ENCODE results near the gene MT1M. TPM values are rescaled to one million over a fixed set of nuclear protein-coding genes. Genes with fewer than 3 reads are reported as not detected.

The MT1M gene
- total RNA-seq, 1 donor from 2014 or later = not detected

DNA sequence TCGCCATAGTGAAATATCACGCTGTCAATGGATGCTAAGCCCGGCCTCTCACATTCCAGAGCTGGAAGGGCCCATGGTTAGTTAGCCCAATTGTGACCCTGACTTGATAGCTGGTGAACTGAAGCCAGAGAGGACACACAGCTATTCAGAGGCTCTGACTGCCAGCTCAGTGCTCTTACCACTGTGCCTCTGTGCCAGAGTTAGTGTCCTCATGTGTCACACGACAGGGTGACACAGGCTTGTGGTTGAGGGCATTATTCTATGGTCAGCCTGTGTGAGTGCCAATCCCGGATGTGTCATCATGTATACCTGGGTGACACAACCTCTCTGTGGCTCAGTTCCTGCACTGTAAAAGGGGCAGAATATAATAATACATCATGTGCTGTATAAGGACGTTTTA is 47.4 kb downstream of the MT1M start:
- peaks cover 33% of the 10 kb centered on the region for H3K27me3 Mint-ChIP-seq (ENCODE audit: low read depth)

DNA sequence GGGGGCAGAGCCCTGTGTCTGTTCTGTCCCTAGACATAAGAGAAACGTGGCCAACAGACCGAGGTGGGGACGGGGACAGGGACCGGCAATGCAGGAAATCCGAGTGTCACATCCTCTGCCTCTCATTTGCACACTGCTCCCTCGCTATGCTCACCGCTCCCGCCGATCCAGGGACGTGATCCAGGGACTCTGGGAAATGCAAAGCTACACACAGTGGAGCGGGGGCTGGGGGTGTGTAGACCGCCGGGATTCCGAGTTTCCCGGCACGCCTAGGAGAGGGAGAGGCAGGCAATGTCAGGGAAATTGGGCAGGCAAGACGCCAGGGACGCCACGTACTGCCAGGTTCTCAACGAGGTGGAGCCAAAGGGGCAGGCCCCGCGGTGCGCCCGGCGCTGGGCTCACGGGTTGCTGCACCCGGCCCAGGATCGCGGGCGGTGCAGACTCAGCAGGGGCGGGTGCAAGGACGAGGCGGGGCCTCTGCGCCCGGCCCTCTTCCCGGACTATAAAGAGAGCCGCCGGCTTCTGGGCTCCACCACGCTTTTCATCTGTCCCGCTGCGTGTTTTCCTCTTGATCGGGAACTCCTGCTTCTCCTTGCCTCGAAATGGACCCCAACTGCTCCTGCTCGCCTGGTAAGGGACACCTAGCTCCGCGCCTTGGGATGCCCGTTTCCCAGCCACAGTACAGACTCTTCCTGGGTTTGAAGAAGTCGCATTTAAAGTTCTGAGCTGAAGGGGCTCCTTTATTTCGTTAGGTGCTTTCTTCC is 49.7 kb downstream of the MT1M start, which contains the start of gene MT1X:
TSS of gene MT1X (plus strand) at position 532 of the 764 bp plus-strand sequence. CDS start at position 603, 71 bp downstream.
- Mint-ChIP-seq H3K27me3 (ENCODE audit: low read depth) (peaks cover 14% of the 10 kb centered on the region), H3K9me3 (peaks cover 3% of the 10 kb centered on the region), H3K4me3 (peak within 1 kb of the TSS; percentile 89), H3K4me1 (peaks cover 14% of the 10 kb centered on the region), H3K27ac (ENCODE audit: unreplicated experiment) (peak within 1 kb of the TSS; percentile 95), H3K36me3 (ENCODE audit: low read depth) (no peaks in the 10 kb centered on the region)
- DNase-seq (ENCODE audit: low read depth, low spot score) = peak; percentile 72
- TF ChIP-seq CTCF (conservative IDR thresholded peaks at IDR 0.05) = no peak

More for the DNA sequence above, 47.4 kb downstream of the MT1M start:
- no peak for DNase-seq (ENCODE audit: low read depth, low spot score)
- H3K27ac Mint-ChIP-seq (ENCODE audit: unreplicated experiment) = no peak overlapping the region
- peaks cover 14% of the 10 kb centered on the region for H3K4me1 Mint-ChIP-seq
- no peaks in the 10 kb centered on the region for H3K36me3 Mint-ChIP-seq (ENCODE audit: low read depth)
- H3K4me3 Mint-ChIP-seq = no peak overlapping the region
- no peaks in the 10 kb centered on the region for H3K9me3 Mint-ChIP-seq
- TF ChIP-seq CTCF (conservative IDR thresholded peaks at IDR 0.05) = no peak

- Mint-ChIP-seq H3K4me3 (peak overlapping the region; percentile 89), H3K27me3 (ENCODE audit: low read depth) (peaks cover 8% of the 10 kb centered on the region), H3K9me3 (peaks cover 4% of the 10 kb centered on the region), H3K27ac (ENCODE audit: unreplicated experiment) (no peak overlapping the region), H3K36me3 (ENCODE audit: low read depth) (no peaks in the 10 kb centered on the region), H3K4me1 (peaks cover 14% of the 10 kb centered on the region)
- DNase-seq (ENCODE audit: low read depth, low spot score) = no peak
- TF ChIP-seq CTCF (conservative IDR thresholded peaks at IDR 0.05) = no peak
These were observed 50.4 kb downstream of the MT1M start for GRCh38 chr16:56682703-56683397.

Other genes with a start within 250 kb of the MT1M start
- gene AMFR, start 207.1 kb upstream of the MT1M start, total RNA-seq = 64.7 and 66.4 TPM in 2 replicates
- gene NUDT21, start 181.3 kb upstream of the MT1M start, total RNA-seq = 232 and 239 TPM in 2 replicates
- gene OGFOD1, start 181.1 kb upstream of the MT1M start, total RNA-seq = 52.9 and 55.4 TPM in 2 replicates
- 44.9 and 48.6 TPM in 2 replicates for gene BBS2, start 112.6 kb upstream of the MT1M start, total RNA-seq
- gene MT4, start 67.6 kb upstream of the MT1M start, total RNA-seq = not detected in 2 replicates
- gene MT3, start 43.1 kb upstream of the MT1M start, total RNA-seq = not detected in 2 replicates
- gene MT2A, start 24.1 kb upstream of the MT1M start, total RNA-seq = 11.6 and 13.8 TPM in 2 replicates
- 0.49 and 0.59 TPM in 2 replicates for gene MT1E, start 6.9 kb upstream of the MT1M start, total RNA-seq
- gene MT1A, start 6.0 kb downstream of the MT1M start, total RNA-seq = not detected in 2 replicates
- gene MT1B, start 19.2 kb downstream of the MT1M start, total RNA-seq = not detected in 2 replicates
- gene MT1F, start 25.3 kb downstream of the MT1M start, total RNA-seq = 1.5 and 2.4 TPM in 2 replicates
- not detected in 2 replicates for gene MT1G, start 35.4 kb downstream of the MT1M start, total RNA-seq
- gene MT1H, start 37.2 kb downstream of the MT1M start, total RNA-seq = not detected in 2 replicates
- gene MT1X, start 49.8 kb downstream of the MT1M start, total RNA-seq = 13.2 and 18.8 TPM in 2 replicates
- 151 and 152 TPM in 2 replicates for gene NUP93, start 97.5 kb downstream of the MT1M start, total RNA-seq
- not detected in 2 replicates for gene SLC12A3, start 232.5 kb downstream of the MT1M start, total RNA-seq